SK-N-SH (cell line): Measurements from ENCODE around the gene DUOX2.

Experiments used
- EP300 ChIP-seq, 2 experiments: IDR thresholded peaks; 2 replicates each; pipeline versions ENCODE4 v1.4.0 to v1.6.1; 2012; ENCODE audit warnings: borderline replicate concordance in 1 of 2, low read depth in 1 of 2, low read length in 1 of 2
- EZH2phosphoT487 ChIP-seq: fragments of 200-600 bp; sonication (generic); IDR thresholded peaks from 2 replicates; pipeline ENCODE4 v1.6.1; 2017; ENCODE audit warnings: low read depth, mixed run types, mild to moderate bottlenecking, antibody characterized with exemption, moderate library complexity, borderline replicate concordance
- GATA2 ChIP-seq: sonication (generic); formaldehyde crosslinking; IDR thresholded peaks from 2 replicates; pipeline ENCODE4 v1.5.0; 2020; ENCODE audit warnings: mild to moderate bottlenecking, missing genetic modification reagents
- MXI1 ChIP-seq: IDR thresholded peaks from 2 replicates; pipeline ENCODE4 v1.6.1; 2012; ENCODE audit warnings: mild to moderate bottlenecking, low read depth, low read length, improper control_type of control experiment
- NRF1 ChIP-seq: IDR thresholded peaks from 2 replicates; pipeline ENCODE4 v1.6.1; 2012; ENCODE audit warnings: low read depth, mild to moderate bottlenecking, low read length
- POLR2AphosphoS5 ChIP-seq: IDR thresholded peaks from 2 replicates; pipeline ENCODE4 v1.6.1; 2012; ENCODE audit warnings: low read depth, low read length
- RAD21 ChIP-seq: IDR thresholded peaks from 2 replicates; pipeline ENCODE4 v1.6.1; 2012; ENCODE audit warnings: mild to moderate bottlenecking, low read length
- SIN3A ChIP-seq: IDR thresholded peaks from 2 replicates; pipeline ENCODE4 v1.6.1; 2012; ENCODE audit warnings: low read depth, mild to moderate bottlenecking, low read length, moderate library complexity, borderline replicate concordance
- SMC3 ChIP-seq: IDR thresholded peaks from 2 replicates; pipeline ENCODE4 v1.6.1; 2012; ENCODE audit warnings: low read depth, low read length, improper control_type of control experiment
- TCF12 ChIP-seq: IDR thresholded peaks from 2 replicates; pipeline ENCODE4 v1.4.0; 2012
- TF ChIP-seq, protein P1 (sequence below): fragments of 200-600 bp; sonication (generic); IDR thresholded peaks from 2 replicates; pipeline ENCODE4 v1.6.1; 2017; ENCODE audit warnings: antibody characterized with exemption, mild to moderate bottlenecking, moderate library complexity
- TF ChIP-seq, protein P2 (sequence below): IDR thresholded peaks from 2 replicates; pipeline ENCODE4 v1.4.0; 2012; ENCODE audit warnings: low read depth, borderline replicate concordance
- TF ChIP-seq, protein P3 (sequence below): IDR thresholded peaks from 2 replicates; pipeline ENCODE4; 2012
- TF ChIP-seq, protein P4 (sequence below): IDR thresholded peaks from 2 replicates; pipeline ENCODE4 v1.6.1; 2012; ENCODE audit warnings: mild to moderate bottlenecking, low read depth, low read length, moderate library complexity

DNA sequence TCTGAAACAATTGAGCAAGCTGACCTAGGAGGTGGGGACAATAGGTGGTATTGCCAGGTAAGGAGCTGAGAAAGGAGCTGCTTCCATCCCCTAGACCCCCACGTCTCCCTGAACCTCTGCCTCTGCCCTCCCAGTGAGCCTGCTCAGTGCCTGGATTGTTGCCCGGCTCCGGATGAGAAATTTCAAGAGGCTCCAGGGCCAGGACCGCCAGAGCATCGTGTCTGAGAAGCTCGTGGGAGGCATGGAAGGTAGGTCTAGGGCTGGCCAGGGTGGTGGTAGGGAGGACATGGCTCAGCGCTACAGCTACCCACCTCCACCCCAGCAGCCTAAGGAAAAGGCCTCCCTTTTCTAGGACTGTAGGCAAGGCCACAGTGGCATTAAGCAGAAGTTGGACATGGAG is 29.1 kb upstream of the DUOX2 start:
- TF ChIP-seq, protein P1, sequence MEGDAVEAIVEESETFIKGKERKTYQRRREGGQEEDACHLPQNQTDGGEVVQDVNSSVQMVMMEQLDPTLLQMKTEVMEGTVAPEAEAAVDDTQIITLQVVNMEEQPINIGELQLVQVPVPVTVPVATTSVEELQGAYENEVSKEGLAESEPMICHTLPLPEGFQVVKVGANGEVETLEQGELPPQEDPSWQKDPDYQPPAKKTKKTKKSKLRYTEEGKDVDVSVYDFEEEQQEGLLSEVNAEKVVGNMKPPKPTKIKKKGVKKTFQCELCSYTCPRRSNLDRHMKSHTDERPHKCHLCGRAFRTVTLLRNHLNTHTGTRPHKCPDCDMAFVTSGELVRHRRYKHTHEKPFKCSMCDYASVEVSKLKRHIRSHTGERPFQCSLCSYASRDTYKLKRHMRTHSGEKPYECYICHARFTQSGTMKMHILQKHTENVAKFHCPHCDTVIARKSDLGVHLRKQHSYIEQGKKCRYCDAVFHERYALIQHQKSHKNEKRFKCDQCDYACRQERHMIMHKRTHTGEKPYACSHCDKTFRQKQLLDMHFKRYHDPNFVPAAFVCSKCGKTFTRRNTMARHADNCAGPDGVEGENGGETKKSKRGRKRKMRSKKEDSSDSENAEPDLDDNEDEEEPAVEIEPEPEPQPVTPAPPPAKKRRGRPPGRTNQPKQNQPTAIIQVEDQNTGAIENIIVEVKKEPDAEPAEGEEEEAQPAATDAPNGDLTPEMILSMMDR = no peak
- TF ChIP-seq TCF12 = no peak
- TF ChIP-seq POLR2AphosphoS5 = no peak
- no peak for TF ChIP-seq MXI1
- TF ChIP-seq EZH2phosphoT487 = no peak
- TF ChIP-seq GATA2 = no peak
- no peak for TF ChIP-seq NRF1
- TF ChIP-seq, protein P2, sequence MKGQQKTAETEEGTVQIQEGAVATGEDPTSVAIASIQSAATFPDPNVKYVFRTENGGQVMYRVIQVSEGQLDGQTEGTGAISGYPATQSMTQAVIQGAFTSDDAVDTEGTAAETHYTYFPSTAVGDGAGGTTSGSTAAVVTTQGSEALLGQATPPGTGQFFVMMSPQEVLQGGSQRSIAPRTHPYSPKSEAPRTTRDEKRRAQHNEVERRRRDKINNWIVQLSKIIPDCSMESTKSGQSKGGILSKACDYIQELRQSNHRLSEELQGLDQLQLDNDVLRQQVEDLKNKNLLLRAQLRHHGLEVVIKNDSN = no peak
- TF ChIP-seq EP300 (IDR thresholded peaks at IDR 0.05; ENCODE audit: borderline replicate concordance in 1 of 2, low read depth in 1 of 2, low read length in 1 of 2) = no peak
- TF ChIP-seq, protein P3, sequence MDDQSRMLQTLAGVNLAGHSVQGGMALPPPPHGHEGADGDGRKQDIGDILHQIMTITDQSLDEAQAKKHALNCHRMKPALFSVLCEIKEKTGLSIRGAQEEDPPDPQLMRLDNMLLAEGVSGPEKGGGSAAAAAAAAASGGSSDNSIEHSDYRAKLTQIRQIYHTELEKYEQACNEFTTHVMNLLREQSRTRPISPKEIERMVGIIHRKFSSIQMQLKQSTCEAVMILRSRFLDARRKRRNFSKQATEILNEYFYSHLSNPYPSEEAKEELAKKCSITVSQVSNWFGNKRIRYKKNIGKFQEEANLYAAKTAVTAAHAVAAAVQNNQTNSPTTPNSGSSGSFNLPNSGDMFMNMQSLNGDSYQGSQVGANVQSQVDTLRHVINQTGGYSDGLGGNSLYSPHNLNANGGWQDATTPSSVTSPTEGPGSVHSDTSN = no peak
- no peak for TF ChIP-seq SMC3
- no peak for TF ChIP-seq SIN3A
- TF ChIP-seq, protein P4, sequence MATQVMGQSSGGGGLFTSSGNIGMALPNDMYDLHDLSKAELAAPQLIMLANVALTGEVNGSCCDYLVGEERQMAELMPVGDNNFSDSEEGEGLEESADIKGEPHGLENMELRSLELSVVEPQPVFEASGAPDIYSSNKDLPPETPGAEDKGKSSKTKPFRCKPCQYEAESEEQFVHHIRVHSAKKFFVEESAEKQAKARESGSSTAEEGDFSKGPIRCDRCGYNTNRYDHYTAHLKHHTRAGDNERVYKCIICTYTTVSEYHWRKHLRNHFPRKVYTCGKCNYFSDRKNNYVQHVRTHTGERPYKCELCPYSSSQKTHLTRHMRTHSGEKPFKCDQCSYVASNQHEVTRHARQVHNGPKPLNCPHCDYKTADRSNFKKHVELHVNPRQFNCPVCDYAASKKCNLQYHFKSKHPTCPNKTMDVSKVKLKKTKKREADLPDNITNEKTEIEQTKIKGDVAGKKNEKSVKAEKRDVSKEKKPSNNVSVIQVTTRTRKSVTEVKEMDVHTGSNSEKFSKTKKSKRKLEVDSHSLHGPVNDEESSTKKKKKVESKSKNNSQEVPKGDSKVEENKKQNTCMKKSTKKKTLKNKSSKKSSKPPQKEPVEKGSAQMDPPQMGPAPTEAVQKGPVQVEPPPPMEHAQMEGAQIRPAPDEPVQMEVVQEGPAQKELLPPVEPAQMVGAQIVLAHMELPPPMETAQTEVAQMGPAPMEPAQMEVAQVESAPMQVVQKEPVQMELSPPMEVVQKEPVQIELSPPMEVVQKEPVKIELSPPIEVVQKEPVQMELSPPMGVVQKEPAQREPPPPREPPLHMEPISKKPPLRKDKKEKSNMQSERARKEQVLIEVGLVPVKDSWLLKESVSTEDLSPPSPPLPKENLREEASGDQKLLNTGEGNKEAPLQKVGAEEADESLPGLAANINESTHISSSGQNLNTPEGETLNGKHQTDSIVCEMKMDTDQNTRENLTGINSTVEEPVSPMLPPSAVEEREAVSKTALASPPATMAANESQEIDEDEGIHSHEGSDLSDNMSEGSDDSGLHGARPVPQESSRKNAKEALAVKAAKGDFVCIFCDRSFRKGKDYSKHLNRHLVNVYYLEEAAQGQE = no peak
- no peak for TF ChIP-seq RAD21
